ENCODE results near the gene RUFY4.

Gene RUFY4

DNA sequence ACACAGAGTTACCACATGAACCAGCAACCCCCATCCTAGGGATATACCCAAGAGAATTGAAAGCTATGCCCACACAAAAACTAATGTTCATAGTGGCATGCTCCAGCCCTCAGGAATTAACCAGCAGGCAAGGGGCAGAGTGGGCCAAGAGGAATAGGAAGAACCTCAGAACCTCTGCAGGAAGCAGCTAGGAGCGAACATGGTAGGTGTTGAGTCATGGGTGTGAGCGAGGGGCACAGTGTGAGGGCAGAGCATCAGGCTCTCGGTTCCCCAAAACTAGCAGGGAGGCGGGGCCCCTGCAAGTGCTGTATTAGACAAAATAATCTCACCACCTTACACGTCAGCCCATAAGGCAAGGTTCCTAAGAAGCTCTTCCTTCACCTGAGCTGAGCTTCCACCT is 5.6 kb upstream of the RUFY4 start:
- no peaks in the 10 kb centered on the region for H3K36me3 Mint-ChIP-seq
- DNase-seq (ENCODE audit: low spot score in 2 of 2) (peak in 1 of 2 donors; percentile 23), ATAC-seq (ENCODE audit: low read depth) (peak; percentile 97)
- H3K9me3 Mint-ChIP-seq: no peaks in the 10 kb centered on the region
- H3K27me3 Mint-ChIP-seq: peaks cover 25% of the 10 kb centered on the region
- H3K4me3 Mint-ChIP-seq: no peak overlapping the region
- peaks cover 17% of the 10 kb centered on the region for H3K4me1 Mint-ChIP-seq
- no peak overlapping the region for H3K27ac Mint-ChIP-seq

DNA sequence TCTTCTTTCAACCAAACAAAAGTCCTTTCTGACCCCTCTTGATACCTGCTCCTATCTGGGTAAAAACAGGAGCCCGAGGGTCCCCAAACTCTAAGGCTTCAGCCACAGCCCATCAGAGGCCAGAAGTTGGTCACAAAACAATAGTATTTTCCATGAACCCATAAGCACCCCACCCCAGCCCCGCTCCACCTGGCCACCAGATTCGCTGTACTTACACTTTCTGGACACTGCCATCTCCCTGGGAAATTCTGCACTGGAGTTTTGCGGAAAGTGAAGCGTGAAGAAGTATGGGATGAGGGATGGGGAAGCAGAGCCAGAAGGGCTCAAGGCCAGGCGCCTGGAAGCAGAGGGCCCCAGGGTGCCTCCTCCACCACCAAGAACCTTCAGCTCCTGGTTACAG is 5.2 kb upstream of the RUFY4 start:
- H3K9me3 Mint-ChIP-seq: no peaks in the 10 kb centered on the region
- peaks cover 20% of the 10 kb centered on the region for H3K27me3 Mint-ChIP-seq
- H3K4me3 Mint-ChIP-seq: no peak overlapping the region
- peaks cover 21% of the 10 kb centered on the region for H3K4me1 Mint-ChIP-seq
- H3K36me3 Mint-ChIP-seq: no peaks in the 10 kb centered on the region
- no peak for ATAC-seq (ENCODE audit: low read depth)
- no peak overlapping the region for H3K27ac Mint-ChIP-seq
- no peak for DNase-seq (ENCODE audit: low spot score in 2 of 2)

DNA sequence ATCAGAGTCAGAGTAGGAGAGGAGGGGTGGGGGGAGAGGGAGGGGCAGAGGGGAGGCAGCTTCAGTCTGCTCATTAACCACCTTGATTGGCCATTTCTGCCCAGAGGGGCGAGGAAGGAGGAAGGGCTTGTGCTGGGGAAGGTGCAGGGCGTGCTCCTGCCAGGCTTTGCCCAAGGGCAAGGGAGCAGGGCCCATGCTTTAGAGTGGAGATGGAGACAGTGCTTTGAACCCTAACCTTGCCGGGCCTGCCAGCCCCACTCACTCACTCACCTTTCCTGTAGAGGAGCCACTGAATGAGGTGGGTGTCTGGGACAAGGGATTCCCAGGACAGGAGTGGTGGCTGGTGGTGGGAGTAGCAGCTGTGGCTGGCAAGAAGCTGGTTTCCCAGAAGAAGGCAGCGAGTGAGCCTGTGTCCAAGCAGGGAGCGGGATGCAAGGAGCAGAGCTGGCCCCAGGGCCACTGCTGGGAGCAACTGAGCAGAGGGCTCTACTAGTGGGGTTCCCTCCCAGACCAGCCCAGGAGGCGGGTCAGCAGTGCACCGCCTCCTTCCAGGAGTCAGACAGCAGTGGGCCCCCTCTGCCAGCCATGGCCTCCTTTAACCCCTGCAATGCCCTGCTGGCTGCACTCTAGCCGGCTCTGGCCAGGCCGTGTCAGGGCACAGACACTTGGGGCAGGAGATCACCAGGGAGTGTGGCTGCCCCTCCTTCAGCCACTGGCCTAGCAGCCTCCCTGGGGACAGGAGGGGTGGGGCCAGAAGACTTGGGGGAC is 3.6 kb upstream of the RUFY4 start:
- H3K4me3 Mint-ChIP-seq: no peak overlapping the region
- no peak for DNase-seq (ENCODE audit: low spot score in 2 of 2)
- no peaks in the 10 kb centered on the region for H3K36me3 Mint-ChIP-seq
- no peaks in the 10 kb centered on the region for H3K9me3 Mint-ChIP-seq
- ATAC-seq (ENCODE audit: low read depth): no peak
- no peak overlapping the region for H3K27ac Mint-ChIP-seq
- H3K27me3 Mint-ChIP-seq: peaks cover 15% of the 10 kb centered on the region
- H3K4me1 Mint-ChIP-seq: peaks cover 21% of the 10 kb centered on the region

DNA sequence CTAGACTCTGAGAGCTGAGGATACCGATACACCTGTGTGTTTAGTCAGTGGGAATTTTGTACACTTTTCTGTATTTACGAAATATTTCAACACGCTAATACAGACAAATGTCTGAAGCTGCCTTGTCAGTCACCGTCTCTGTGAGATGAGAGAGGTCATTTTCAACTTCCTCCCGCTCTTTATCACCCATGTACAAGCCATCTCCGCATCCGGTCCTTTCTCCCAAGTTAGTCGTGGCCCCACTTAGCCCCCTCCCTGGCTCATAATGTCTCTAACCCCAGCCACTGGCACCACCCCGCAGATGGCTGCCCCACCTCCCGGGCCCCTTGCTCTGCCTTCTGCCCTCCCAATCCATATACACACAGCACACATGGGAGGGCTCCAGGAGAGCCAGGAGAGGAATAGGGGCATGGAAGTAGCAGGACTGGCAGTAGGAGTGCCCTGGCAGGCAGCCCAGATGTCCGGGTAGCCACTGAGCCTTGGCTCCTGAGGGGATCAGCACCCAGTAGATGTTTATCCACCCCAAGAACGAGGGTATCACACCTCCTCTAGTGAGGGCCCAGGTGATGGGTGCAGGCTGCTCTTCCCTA is 2.0 kb upstream of the RUFY4 start:
- Mint-ChIP-seq H3K4me3 (no peak overlapping the region), H3K27me3 (peaks cover 15% of the 10 kb centered on the region), H3K9me3 (no peaks in the 10 kb centered on the region), H3K27ac (no peak overlapping the region), H3K4me1 (peaks cover 21% of the 10 kb centered on the region), H3K36me3 (no peaks in the 10 kb centered on the region)
- DNase-seq (ENCODE audit: low spot score in 2 of 2): no peak
- no peak for ATAC-seq (ENCODE audit: low read depth)

DNA sequence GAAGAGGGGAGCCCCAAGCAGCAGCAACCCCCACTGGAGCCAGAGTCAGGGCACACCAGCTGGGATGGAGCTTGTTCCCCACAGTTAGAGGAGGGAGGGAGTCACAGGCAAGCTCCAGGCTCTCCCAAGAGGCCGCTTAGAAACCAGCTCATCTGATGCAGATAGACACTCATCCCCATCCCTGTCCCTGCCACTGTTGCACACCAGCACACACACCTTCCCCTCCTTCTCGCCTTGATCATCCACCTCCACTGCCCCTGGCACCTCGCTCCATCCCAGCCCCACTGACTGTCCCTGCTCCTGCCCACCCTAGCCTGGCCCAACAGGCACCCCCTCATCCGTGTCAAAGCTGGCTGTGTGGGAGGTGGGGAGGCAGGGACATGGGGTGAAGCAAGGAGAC is 1.5 kb upstream of the RUFY4 start:
- peaks cover 15% of the 10 kb centered on the region for H3K27me3 Mint-ChIP-seq
- H3K36me3 Mint-ChIP-seq: no peaks in the 10 kb centered on the region
- no peak overlapping the region for H3K27ac Mint-ChIP-seq
- H3K9me3 Mint-ChIP-seq: no peaks in the 10 kb centered on the region
- H3K4me3 Mint-ChIP-seq: no peak overlapping the region
- ATAC-seq (ENCODE audit: low read depth) (no peak), DNase-seq (ENCODE audit: low spot score in 2 of 2) (no peak)
- peaks cover 21% of the 10 kb centered on the region for H3K4me1 Mint-ChIP-seq

DNA sequence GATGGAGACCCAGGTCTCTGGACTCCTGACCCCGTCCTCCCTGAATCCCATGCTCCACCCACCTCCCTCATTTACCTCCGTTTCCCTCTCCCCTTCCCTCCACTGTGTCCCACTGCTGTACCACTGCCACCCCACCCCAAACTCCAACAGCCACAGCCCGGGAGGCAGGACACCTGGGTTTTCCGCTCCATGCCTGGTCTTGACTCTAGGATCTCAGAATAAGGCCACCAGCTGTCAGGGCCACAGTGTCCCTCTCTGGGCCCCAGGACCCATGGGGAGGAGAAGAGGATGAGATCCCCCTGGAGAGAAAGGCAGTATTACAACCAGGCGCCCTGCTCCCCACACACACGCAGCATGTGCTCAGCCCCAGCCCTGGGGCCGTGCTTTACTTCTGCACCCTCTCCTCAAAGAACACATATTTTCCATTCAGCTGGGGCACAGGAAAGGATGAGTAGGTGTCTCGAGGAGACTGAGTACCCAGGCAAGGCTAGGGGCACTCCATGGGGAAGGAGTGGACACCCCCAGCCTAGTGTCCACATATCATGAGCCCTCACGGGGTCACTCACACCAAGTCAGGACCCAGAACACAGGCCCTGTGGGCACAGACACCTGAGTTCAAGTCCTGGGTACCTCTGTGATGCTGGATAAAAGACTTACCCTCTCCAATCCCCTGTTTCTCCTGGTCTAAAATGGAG is 700 bp downstream of the RUFY4 start:
- no peak overlapping the region for H3K4me3 Mint-ChIP-seq

DNA sequence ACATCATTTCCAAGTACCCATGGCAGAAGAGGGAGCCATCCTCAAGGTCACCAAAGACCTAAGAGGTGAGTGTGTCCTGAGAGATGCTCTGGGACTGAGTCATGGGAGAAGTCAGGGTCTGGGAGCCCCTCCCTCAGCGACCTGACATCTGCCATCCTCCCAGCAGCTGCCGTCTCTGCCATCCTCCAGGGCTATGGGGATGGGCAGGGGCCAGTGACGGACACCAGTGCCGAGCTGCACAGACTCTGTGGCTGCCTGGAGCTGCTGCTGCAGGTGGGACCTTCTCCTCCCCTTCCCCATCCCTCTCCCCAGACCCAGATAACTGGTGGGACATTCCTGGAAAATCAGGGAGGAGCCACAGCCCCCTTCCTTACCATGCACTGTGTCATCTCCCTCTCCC is 1.5 kb downstream of the RUFY4 start:
- no peak overlapping the region for H3K4me3 Mint-ChIP-seq
- DNase-seq (ENCODE audit: low spot score in 2 of 2) (no peak), ATAC-seq (ENCODE audit: low read depth) (no peak)
- no peaks in the 10 kb centered on the region for H3K36me3 Mint-ChIP-seq
- H3K27me3 Mint-ChIP-seq: peaks cover 17% of the 10 kb centered on the region
- H3K27ac Mint-ChIP-seq: no peak overlapping the region
- H3K4me1 Mint-ChIP-seq: peaks cover 11% of the 10 kb centered on the region
- no peaks in the 10 kb centered on the region for H3K9me3 Mint-ChIP-seq

More for the DNA sequence above, 700 bp downstream of the RUFY4 start:
- Mint-ChIP-seq H3K36me3 (no peaks in the 10 kb centered on the region), H3K9me3 (no peaks in the 10 kb centered on the region), H3K4me1 (peaks cover 14% of the 10 kb centered on the region), H3K27me3 (peaks cover 18% of the 10 kb centered on the region), H3K27ac (no peak overlapping the region)
- ATAC-seq (ENCODE audit: low read depth): no peak
- no peak for DNase-seq (ENCODE audit: low spot score in 2 of 2)

DNA sequence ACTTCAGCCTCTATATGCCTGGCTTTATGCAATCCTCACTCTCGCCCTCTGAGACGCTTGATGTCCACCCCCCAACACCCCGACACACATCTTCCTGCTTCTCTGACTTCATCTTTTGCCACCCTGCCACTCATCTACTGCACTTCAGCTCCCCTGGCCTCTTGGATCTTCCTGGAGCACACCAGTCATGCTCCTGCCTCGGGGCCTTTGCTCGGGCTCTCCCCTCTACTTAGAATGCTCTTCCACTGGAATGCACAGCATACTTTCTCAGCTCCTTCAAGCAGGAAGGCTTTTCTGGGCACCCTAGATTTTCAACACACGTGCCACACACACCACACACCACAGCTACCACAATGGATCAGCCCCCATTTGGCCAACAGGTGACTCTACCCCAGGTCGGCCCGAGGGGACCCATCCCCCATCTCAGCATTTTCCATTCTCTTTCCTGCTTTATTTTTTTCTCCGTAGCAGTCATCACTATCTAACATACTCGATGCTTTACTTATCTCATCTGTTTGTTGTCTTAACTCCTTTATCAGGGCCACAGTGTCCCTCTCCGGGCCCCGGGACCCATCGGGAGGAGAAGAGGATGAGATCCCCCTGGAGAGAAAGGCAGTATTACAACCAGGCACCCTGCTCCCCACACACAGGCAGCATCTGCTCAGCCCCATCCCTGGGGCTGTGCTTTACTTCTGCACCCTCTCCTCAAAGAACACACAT is 2.3 kb downstream of the RUFY4 start:
- Mint-ChIP-seq H3K27me3 (peaks cover 17% of the 10 kb centered on the region), H3K27ac (no peak overlapping the region), H3K4me1 (peaks cover 11% of the 10 kb centered on the region), H3K9me3 (no peaks in the 10 kb centered on the region), H3K4me3 (no peak overlapping the region), H3K36me3 (no peaks in the 10 kb centered on the region)
- DNase-seq (ENCODE audit: low spot score in 2 of 2) (no peak), ATAC-seq (ENCODE audit: low read depth) (no peak)

DNA sequence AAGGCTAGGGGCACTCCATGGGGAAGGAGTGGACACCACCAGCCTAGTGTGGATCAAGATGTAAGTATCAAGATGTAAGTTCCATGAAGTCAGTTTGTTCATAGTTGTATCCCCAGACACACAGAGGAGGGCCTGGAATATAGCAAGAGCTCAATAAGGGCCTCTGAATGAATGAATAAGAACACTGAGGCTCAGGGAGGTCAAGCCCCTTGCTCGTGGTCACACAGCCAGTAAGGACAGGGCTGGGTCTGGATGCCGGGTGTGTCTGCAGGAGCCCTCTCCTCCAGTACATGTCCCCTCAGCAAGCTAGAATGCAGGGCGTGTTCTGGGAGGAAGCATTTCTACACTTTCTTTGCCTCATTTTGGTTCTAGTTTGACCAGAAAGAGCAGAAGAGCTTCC is 2.9 kb downstream of the RUFY4 start:
- ATAC-seq (ENCODE audit: low read depth) (no peak), DNase-seq (ENCODE audit: low spot score in 2 of 2) (no peak)
- no peaks in the 10 kb centered on the region for H3K36me3 Mint-ChIP-seq
- no peaks in the 10 kb centered on the region for H3K9me3 Mint-ChIP-seq
- no peak overlapping the region for H3K27ac Mint-ChIP-seq
- peaks cover 11% of the 10 kb centered on the region for H3K4me1 Mint-ChIP-seq
- no peak overlapping the region for H3K4me3 Mint-ChIP-seq
- H3K27me3 Mint-ChIP-seq: peaks cover 17% of the 10 kb centered on the region

DNA sequence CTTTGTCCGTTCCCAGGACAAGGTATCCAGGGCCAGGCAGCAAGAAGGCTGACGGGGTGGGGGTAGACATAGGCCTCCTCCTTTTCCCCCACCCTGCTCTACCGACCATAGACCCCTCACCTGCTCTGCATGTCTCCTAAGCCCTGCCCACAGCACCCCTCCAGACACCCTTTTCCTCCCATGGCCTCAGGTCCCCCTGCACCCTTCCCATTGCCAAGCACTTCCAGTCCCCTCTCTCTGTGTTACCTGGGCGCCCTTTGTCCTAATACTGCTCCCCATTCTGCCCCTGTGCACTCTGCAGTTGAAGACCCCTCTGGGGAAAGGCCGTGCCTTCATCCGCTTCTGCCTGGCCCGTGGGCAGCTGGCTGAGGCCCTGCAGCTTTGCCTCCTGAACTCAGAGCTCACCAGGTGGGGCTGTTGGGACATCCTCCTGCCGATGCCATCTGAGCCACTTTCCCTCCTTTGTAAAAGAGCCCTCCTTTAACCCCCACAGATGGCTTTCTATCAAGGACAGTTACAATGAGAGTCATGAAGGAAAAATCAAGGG is 3.5 kb downstream of the RUFY4 start:
- peaks cover 11% of the 10 kb centered on the region for H3K4me1 Mint-ChIP-seq
- H3K36me3 Mint-ChIP-seq: no peaks in the 10 kb centered on the region
- no peak overlapping the region for H3K4me3 Mint-ChIP-seq
- ATAC-seq (ENCODE audit: low read depth): no peak
- H3K9me3 Mint-ChIP-seq: no peaks in the 10 kb centered on the region
- H3K27me3 Mint-ChIP-seq: peaks cover 17% of the 10 kb centered on the region
- H3K27ac Mint-ChIP-seq: no peak overlapping the region
- DNase-seq (ENCODE audit: low spot score in 2 of 2): no peak

DNA sequence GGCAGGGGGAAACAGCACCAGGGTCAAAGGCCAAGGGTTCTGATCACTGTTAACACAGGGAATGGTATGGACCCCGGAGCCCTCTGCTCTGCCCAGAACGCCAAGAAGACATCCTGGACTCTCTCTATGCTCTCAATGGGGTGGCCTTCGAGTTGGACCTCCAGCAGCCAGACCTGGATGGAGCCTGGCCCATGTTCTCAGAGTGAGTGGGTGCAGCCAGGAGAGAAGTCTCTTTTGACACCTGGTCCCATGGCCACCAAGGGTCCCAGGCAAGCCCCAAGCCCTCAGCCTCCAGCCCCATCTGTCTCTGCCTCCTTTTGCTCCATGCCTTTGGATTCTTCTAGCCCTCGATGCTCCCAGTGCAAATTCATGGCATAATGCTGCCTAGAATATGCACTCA is 4.1 kb downstream of the RUFY4 start:
- Mint-ChIP-seq H3K27me3 (peaks cover 12% of the 10 kb centered on the region), H3K36me3 (no peaks in the 10 kb centered on the region), H3K27ac (no peak overlapping the region), H3K9me3 (no peaks in the 10 kb centered on the region), H3K4me3 (no peak overlapping the region), H3K4me1 (peaks cover 9% of the 10 kb centered on the region)
- DNase-seq (ENCODE audit: low spot score in 2 of 2) (no peak), ATAC-seq (ENCODE audit: low read depth) (no peak)

DNA sequence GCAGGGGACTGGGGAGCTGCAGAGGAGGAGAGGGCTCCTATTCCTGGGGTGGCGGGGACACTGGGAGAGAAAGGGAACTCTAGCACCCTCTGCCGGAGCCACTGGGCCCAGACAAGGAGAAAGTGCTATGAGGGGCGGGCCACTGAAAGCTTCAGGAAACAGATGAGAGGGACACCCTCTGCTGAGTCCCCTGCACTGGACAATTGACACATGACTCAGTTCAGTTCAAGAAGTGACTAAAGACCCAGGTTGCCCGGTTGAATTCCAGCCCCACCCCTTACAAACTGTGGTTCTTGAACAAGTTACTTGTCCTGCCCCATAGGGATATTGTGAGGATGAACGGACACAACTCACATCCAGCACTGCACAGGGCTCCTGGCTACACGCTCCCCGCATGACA is 5.0 kb downstream of the RUFY4 start:
- DNase-seq (ENCODE audit: low spot score in 2 of 2) (no peak), ATAC-seq (ENCODE audit: low read depth) (peak; percentile 31)
- H3K27me3 Mint-ChIP-seq: peaks cover 11% of the 10 kb centered on the region
- no peaks in the 10 kb centered on the region for H3K36me3 Mint-ChIP-seq
- H3K27ac Mint-ChIP-seq: no peak overlapping the region
- H3K4me1 Mint-ChIP-seq: peaks cover 3% of the 10 kb centered on the region
- no peaks in the 10 kb centered on the region for H3K9me3 Mint-ChIP-seq
- H3K4me3 Mint-ChIP-seq: no peak overlapping the region

DNA sequence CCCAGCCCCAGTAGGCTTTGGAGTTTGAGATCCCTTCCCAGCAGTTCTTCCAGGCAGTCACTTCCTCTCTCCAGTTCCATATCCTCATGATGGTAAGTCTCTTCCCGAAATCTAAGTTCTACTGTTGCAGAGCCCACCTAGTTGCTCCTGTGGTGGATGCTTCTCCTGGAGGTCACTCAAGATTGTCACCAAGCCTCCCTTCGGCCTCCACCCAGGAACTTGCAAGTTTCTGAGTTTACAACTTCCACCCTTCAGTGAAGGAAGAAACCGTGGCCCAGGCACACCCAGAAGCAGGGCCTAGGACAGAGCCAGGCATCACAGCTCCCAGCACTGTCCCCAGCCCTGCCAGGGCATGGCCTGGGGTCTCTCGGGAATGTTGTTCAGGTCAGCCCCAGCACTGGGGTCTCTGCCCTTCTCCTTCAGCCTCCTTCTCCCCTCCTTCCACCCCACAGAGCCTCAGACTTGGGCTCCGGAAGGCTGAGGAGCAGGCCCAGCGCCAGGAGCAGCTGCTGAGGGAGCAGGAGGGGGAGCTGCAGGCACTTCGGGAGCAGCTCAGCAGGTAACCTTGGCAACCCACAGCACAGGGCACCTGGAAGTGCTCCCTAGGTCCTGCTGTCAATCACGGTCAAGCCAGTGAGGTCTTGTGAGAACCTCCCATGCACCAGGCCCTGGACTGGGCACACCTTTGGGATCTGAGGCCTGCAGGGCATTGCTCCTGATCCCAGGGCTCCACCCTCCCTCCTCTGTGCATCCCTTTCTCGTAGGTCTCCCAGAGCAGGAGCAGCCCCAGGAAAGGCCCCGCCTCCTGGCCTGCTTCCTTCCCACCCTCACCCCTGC is 7.1 kb downstream of the RUFY4 start:
- ATAC-seq (ENCODE audit: low read depth) (no peak), DNase-seq (ENCODE audit: low spot score in 2 of 2) (no peak)
- Mint-ChIP-seq H3K4me3 (no peak overlapping the region), H3K27me3 (peaks cover 14% of the 10 kb centered on the region), H3K36me3 (no peaks in the 10 kb centered on the region), H3K4me1 (peaks cover 10% of the 10 kb centered on the region), H3K27ac (no peak overlapping the region), H3K9me3 (no peaks in the 10 kb centered on the region)

Data from memory B cell (primary cell).